Lower leg skin (tissue), 4 donors: ENCODE data around the gene CCL1. TPM values are rescaled to one million over a fixed set of nuclear protein-coding genes. Genes with fewer than 3 reads are reported as not detected.

Experiments used
- DNase-seq, 2 donors: peaks; one replicate each; pipeline ENCODE4 v3.0.0-alpha.2; 2019; ENCODE audit warnings: low spot score in 2 of 2
- H3K4me3 ChIP-seq: fragments of 200-600 bp; sonication (generic); 2 replicates; pipeline ENCODE4 v1.5.1; 2017; ENCODE audit warnings: mild to moderate bottlenecking, low read depth; ENCODE audit not compliant: poor library complexity, severe bottlenecking
- POLR2A ChIP-seq, 2 donors: fragments of 450-650 bp; IDR thresholded peaks; one replicate each; pipeline ENCODE4 v1.6.1; 2016 to 2017; ENCODE audit warnings: antibody characterized with exemption in 2 of 2, mild to moderate bottlenecking in 1 of 2, moderate library complexity in 1 of 2
- WGBS, 2 donors: methylation state at CpG; one replicate each; pipeline ENCODE4 v1.1.5; 2018; 5-methylcytosine and 5-hydroxymethylcytosine counted together
- intact Hi-C: fragments of 100-400 bp; cut with DNase I; formaldehyde crosslinking; loops from one replicate; pipeline ENCODE4 v1.15.0; 2023; ENCODE audit warnings: low total_unique reads
- total RNA-seq, 4 donors: library from RNA; depleted of rRNA; stranded (reverse); fragments of >200 nt; gene quantifications; one replicate each; pipeline ENCODE4 v1.1.0, GENCODE V29; 2016
- TF ChIP-seq, protein P1 (sequence below), 3 donors: fragments of 450-650 bp; IDR thresholded peaks; one replicate each; pipeline ENCODE4 v1.5.1; 2016; ENCODE audit warnings: antibody characterized with exemption in 3 of 3, mild to moderate bottlenecking in 3 of 3, moderate library complexity in 2 of 3

Gene CCL1
- total RNA-seq, 4 donors from 2014 or later = not detected

DNA sequence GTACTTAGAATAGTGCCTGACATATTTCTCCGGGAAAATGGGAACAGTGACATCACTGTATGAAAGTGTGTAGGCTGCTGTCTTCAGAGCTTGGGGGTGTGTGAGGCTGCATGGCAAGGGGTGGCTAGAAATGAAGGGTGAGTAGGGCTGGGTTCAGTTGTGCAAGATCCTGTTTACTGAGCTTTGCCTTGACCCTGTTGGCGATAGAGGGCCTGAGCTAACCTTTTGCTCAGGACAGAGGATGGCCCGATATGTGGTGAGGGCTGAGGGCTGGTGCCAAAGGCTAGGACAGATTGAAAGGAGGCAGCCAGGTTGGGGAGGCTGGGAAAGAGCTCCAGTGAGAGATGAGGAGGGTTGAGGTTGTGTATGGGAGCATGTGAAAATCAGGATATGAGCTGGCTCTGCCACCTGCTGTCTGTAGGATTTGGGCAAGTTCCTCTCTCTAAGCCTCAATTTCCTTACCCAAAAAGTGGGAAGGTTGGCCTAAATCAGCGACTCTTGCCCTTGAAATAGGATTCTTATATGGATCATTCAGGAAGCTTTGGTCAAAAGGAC lies 6.0 kb upstream of the CCL1 start:
- no peak overlapping the region for H3K4me3 ChIP-seq
- intact Hi-C loops = no loop called here
- TF ChIP-seq POLR2A (IDR thresholded peaks at IDR 0.05) = no peak
- TF ChIP-seq, protein P1, sequence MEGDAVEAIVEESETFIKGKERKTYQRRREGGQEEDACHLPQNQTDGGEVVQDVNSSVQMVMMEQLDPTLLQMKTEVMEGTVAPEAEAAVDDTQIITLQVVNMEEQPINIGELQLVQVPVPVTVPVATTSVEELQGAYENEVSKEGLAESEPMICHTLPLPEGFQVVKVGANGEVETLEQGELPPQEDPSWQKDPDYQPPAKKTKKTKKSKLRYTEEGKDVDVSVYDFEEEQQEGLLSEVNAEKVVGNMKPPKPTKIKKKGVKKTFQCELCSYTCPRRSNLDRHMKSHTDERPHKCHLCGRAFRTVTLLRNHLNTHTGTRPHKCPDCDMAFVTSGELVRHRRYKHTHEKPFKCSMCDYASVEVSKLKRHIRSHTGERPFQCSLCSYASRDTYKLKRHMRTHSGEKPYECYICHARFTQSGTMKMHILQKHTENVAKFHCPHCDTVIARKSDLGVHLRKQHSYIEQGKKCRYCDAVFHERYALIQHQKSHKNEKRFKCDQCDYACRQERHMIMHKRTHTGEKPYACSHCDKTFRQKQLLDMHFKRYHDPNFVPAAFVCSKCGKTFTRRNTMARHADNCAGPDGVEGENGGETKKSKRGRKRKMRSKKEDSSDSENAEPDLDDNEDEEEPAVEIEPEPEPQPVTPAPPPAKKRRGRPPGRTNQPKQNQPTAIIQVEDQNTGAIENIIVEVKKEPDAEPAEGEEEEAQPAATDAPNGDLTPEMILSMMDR (IDR thresholded peaks at IDR 0.05) = no peak
- 63 to 70% methylated on average over 4 of the region's 4 CpGs for WGBS, 2 donors
- peak in 1 of 2 donors; percentile 54 for DNase-seq

DNA sequence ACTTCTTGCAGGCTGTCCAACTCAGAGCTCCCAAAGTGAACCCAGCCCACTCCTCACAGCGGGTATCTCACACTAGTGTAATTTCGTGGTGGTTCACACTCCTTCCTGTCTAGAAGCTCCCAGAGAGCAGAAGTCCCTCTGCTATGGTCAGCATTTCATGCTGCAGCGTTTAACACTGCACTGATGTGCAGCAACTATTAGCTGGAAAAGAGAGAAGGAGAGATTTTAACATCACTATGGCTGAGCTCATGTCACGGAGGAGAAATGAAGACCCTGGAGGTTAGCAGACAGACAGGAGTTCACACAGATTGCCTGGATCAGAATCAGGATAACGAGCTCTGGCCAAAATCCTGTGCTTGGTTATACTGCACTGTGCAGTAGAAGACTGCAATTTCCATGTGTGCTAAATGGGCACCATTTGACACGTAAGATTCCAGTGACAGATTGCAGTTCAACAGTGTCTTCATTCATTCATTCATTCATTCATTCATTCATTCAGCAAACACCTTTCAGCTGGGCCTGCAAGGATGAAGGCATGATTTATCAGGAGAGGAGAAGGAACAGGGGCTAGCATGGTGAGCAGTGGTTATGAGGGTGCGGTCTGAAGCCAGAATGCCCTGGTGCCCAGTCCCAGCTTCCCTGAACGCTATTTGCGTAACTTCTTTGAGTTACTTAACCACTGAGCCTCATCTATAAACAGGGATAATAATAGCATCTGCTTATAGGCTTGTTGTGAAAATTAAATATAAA lies 5.3 kb upstream of the CCL1 start:
- 76 to 77% methylated on average over 9 of the region's 9 CpGs for WGBS, 2 donors
- intact Hi-C loops = no loop called here

DNA sequence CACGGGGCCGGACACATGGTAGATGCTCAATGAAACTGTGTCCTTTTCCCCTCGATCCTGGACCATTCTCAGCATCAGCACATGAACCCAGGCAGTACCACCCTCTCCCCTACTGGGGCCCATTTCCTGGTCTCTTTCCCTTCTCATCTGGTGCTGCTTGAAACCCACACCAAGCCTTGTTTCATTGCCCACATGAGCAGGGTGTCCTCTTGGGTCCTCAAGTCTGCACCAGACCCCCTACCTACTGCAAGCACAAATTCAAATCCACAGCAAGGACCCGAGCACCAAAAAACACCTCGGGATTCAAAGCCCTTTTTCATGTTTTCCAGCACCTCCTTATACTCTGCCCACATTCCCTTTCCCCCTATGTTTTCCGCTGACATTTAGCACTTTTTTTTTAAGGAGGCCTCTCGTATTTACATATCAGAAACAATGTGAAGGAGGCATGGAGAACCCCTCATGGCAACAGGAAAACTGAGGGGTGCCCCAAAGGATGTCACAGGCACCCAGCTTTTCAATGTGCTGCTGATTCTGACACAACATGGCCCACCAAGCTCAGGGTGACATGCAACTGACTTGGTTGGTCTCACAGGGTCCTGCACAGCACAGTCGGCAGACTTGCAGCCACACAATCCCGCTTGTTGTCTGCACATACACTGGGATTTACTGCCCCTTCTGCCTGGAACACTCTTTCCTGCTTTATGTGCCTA lies 4.6 kb upstream of the CCL1 start:
- 79 to 81% methylated on average over 9 of the region's 9 CpGs for WGBS, 2 donors
- peak in 1 of 2 donors; percentile 73 for DNase-seq
- intact Hi-C loops = no loop called here
- H3K4me3 ChIP-seq = no peak overlapping the region
- no peak for TF ChIP-seq POLR2A (IDR thresholded peaks at IDR 0.05)
- TF ChIP-seq, protein P1 (IDR thresholded peaks at IDR 0.05) = no peak

More for the DNA sequence above, 5.3 kb upstream of the CCL1 start:
- no peak overlapping the region for H3K4me3 ChIP-seq
- TF ChIP-seq, protein P1 (IDR thresholded peaks at IDR 0.05) = no peak
- no peak for TF ChIP-seq POLR2A (IDR thresholded peaks at IDR 0.05)
- DNase-seq = peak in 1 of 2 donors; percentile 49

DNA sequence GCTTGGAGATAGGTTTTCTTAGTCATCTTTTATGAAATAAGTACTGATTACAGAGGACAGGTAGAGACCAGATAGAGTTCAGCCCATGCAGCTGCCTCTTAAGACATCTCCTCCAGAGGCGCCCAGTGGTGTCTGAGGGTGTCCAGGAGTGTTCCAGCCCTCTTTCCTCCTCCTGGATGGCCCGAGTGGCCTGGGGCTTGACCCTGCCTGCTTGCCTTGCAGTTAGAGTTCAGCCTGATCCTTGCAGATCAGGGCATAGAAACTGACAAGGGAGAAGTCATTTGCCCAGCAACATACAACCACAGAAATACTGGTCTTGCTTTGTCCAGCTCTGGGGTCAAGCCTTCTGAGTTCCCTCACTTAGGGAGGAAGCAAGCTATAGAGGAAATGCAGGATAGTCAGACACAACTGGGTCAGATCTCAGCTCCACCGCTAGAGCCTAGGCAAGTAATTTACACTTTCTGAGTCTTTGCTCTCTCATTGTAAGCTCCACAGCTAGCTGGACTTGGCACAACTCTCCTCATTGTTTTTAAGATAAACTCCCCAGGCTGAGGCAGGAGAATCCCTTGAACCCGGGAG lies 3.6 kb upstream of the CCL1 start:
- DNase-seq = peak in 1 of 2 donors; percentile 36
- intact Hi-C loops = no loop called here
- H3K4me3 ChIP-seq = no peak overlapping the region
- WGBS, 2 donors = 66 to 70% methylated on average over 4 of the region's 4 CpGs
- TF ChIP-seq POLR2A (IDR thresholded peaks at IDR 0.05) = no peak
- TF ChIP-seq, protein P1 (IDR thresholded peaks at IDR 0.05) = no peak

DNA sequence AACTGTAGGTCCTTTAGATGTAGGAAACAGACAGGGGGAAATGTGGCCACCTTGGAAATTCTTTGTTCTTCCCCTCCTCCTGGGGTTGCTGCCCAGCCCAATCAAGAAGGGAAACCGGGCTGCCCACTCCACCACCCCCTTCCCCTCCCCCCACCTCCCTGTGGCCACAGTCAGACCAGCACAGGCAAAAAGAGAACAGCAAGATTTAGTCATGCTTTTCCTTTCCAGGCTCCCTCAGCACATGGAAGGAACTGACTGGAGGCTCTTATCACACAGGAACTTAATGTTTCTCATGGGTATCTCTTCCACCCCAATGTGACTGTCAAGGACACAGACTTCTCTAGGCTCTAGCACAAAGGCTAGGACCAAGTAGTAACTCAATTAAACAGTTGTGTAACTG lies 3.0 kb upstream of the CCL1 start:
- H3K4me3 ChIP-seq = no peak overlapping the region
- intact Hi-C loops = no loop called here
- TF ChIP-seq, protein P1 (IDR thresholded peaks at IDR 0.05) = no peak
- no peak for TF ChIP-seq POLR2A (IDR thresholded peaks at IDR 0.05)
- WGBS, 2 donors = 13 to 29% methylated on average over 1 of the region's 1 CpG
- no peak for DNase-seq
